Type B pancreatic cell (in vitro differentiated cells): ENCODE results near the gene TBCCD1. TPM values are rescaled to one million over a fixed set of nuclear protein-coding genes. Genes with fewer than 3 reads are reported as not detected.

ENCODE experiments used
- DNase-seq: peaks from one replicate; pipeline ENCODE4 v3.0.0; 2021; ENCODE audit warnings: mixed read lengths; ENCODE audit not compliant: unreplicated experiment; ENCODE audit errors: extremely low spot score
- H3K27ac Mint-ChIP-seq: 2 replicates; pipeline ENCODE4 v1.8.0; 2021; ENCODE audit warnings: mild to moderate bottlenecking, mixed read lengths
- H3K27me3 Mint-ChIP-seq: 2 replicates; pipeline ENCODE4 v1.8.0; 2021; ENCODE audit warnings: mixed read lengths
- H3K36me3 Mint-ChIP-seq: 2 replicates; pipeline ENCODE4 v1.8.0; 2021; ENCODE audit warnings: mixed read lengths
- H3K4me1 Mint-ChIP-seq: one replicate; pipeline ENCODE4 v1.8.0; 2021; ENCODE audit warnings: mixed read lengths; ENCODE audit not compliant: unreplicated experiment
- H3K4me3 Mint-ChIP-seq: 2 replicates; pipeline ENCODE4 v1.8.0; 2021; ENCODE audit warnings: mild to moderate bottlenecking, mixed read lengths
- H3K9me3 Mint-ChIP-seq: 2 replicates; pipeline ENCODE4 v1.8.0; 2021; ENCODE audit warnings: mixed read lengths
- CTCF ChIP-seq: fragments of 200-600 bp; sonication (generic); conservative IDR thresholded peaks from 2 replicates; pipeline ENCODE4 v1.5.0; 2021; ENCODE audit warnings: antibody characterized with exemption, mild to moderate bottlenecking
- total RNA-seq: library from RNA; stranded (reverse); gene quantifications from 2 replicates; pipeline ENCODE4 v1.2.1, GENCODE V29; 2021; ENCODE audit warnings: low replicate concordance

The TBCCD1 gene
- total RNA-seq, 1 donor from 2014 or later: 16.6 TPM

DNA sequence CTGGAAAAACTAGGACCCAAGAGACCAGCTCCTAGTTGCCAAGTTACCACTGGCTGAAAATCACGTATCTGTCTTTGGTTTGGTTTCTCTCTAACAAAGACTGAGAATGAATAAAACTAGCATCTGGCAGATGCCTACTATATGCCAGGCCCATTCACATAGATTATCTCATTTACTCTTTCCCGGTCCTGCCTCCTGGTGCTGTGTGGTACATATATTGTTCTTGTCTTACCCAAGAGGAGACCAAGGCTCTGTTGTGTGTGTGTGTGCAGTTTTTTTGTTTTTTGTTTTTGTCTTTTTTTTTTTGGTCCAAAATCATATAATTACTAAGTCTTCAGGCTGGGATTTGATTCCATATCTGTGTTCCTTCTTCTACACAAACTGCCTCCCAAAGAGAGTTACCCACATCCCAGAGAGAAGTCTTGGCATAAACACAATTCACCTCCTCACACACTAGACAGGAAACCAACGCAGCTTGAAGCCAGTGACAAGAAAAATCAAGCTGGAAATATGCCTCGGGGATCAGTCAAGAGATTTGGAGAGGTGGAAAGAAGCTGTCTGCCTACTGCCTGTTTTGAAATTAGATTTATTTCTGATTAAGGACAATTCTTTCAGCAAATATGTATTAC is 46.6 kb upstream of the TBCCD1 start:
- no peak for TF ChIP-seq CTCF
- H3K27ac Mint-ChIP-seq: no peak overlapping the region
- H3K36me3 Mint-ChIP-seq: no peaks in the 10 kb centered on the region
- peaks cover 60% of the 10 kb centered on the region for H3K27me3 Mint-ChIP-seq
- DNase-seq: no peak
- H3K4me1 Mint-ChIP-seq: peaks cover 10% of the 10 kb centered on the region
- H3K4me3 Mint-ChIP-seq: no peak overlapping the region
- H3K9me3 Mint-ChIP-seq: no peaks in the 10 kb centered on the region

DNA sequence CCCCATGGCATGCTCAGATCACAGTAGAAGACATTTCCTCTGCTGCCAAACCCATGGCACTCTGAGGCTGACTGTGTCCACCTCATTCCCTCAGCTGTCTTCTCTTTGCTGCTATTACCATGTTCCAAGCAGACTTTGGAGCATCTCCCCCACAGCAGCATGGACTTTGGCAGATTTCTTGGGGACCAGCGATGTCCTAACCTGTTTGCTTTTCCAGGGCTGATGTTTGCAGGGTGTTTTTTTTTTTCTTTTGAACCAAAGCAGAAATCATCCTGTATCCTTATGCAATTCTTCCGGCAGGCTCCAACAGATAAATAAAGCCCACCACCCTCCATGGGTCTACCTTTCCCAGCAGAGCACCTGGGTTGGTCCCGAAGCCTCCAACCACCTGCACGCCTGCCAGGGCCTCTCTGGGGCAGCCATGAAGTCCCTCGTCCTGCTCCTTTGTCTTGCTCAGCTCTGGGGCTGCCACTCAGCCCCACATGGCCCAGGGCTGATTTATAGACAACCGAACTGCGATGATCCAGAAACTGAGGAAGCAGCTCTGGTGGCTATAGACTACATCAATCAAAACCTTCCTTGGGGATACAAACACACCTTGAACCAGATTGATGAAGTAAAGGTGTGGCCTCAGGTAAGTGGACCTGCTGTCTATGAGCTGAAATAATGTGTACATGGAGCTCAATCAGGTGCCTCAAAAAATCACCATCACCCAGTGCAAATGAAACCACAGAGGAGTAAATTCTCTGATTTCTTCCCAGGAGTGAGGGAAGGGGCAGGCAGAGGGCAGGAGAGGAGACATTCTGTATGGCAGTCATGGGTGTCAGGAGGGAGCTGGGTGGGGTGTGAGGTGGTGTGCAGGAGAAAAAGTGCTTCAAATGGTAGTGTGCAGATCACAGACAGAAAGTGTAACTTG is 45.8 kb upstream of the TBCCD1 start, which contains the start of gene AHSG:
Gene AHSG, plus strand, starts transcription at position 340 of the 916 bp plus-strand sequence. Its CDS starts 82 bp downstream, at position 422.
- no peaks in the 10 kb centered on the region for H3K9me3 Mint-ChIP-seq
- no peak for TF ChIP-seq CTCF
- peak within 1 kb of the TSS; percentile 40 for H3K27ac Mint-ChIP-seq
- peaks cover 10% of the 10 kb centered on the region for H3K4me1 Mint-ChIP-seq
- H3K27me3 Mint-ChIP-seq: peaks cover 52% of the 10 kb centered on the region
- no peak within 1 kb of the TSS for H3K4me3 Mint-ChIP-seq
- no peaks in the 10 kb centered on the region for H3K36me3 Mint-ChIP-seq
- DNase-seq: no peak

DNA sequence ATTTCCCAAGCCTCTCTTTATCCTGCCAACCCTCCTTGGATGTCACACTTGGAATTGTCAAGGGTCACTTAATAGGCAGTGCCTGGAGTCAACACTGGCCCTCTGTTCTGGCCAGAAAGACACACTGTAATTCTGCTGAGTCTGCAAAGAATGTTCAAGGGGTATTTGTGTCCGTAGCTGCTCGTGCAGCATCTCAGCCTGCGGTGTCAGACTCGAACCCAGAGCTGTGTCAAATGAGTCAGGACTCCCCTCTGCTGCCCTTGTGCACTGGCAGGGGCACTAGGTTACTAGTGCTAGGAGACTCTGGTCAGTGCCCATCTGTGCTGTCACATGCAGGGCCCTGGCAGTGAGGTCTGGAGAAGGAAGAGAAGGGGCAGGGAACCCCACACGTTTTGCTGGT is 44.9 kb upstream of the TBCCD1 start:
- no peak for DNase-seq
- H3K4me3 Mint-ChIP-seq: no peak overlapping the region
- peaks cover 44% of the 10 kb centered on the region for H3K27me3 Mint-ChIP-seq
- no peak for TF ChIP-seq CTCF
- no peaks in the 10 kb centered on the region for H3K36me3 Mint-ChIP-seq
- H3K9me3 Mint-ChIP-seq: no peaks in the 10 kb centered on the region
- H3K27ac Mint-ChIP-seq: no peak overlapping the region
- peaks cover 7% of the 10 kb centered on the region for H3K4me1 Mint-ChIP-seq

DNA sequence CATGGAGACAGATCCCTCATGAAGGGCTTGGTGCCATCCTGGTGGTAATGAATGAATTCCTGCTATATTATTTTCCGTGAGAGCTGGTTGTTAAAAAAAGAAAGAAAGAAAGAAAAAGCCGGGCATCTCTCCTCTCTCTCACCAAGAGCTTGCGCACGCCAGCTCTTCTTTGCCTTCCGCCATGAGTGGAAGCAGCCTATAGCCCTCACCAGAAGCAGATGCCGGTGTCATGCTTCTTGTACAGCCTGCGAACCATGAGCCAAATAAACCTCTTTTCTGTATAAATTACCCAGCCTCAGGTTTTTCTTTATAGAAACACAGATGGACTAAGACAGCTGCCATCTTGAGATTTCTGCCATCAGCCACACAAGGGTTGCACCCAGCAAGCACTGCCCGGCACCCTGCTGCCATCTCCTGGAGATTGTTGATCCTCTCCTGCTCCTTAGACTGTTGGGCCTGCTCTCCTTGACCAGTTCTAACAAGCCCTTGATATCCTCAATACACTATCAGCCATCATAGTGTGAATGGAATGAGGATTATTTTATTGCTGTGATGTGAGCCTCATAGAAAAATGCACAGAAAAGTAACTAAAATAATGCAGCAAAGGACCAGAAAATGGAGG is 42.2 kb upstream of the TBCCD1 start:
- H3K4me3 Mint-ChIP-seq: no peak overlapping the region
- peaks cover 38% of the 10 kb centered on the region for H3K27me3 Mint-ChIP-seq
- TF ChIP-seq CTCF: no peak
- no peaks in the 10 kb centered on the region for H3K9me3 Mint-ChIP-seq
- no peak for DNase-seq
- no peak overlapping the region for H3K27ac Mint-ChIP-seq
- H3K4me1 Mint-ChIP-seq: no peaks in the 10 kb centered on the region
- H3K36me3 Mint-ChIP-seq: no peaks in the 10 kb centered on the region

DNA sequence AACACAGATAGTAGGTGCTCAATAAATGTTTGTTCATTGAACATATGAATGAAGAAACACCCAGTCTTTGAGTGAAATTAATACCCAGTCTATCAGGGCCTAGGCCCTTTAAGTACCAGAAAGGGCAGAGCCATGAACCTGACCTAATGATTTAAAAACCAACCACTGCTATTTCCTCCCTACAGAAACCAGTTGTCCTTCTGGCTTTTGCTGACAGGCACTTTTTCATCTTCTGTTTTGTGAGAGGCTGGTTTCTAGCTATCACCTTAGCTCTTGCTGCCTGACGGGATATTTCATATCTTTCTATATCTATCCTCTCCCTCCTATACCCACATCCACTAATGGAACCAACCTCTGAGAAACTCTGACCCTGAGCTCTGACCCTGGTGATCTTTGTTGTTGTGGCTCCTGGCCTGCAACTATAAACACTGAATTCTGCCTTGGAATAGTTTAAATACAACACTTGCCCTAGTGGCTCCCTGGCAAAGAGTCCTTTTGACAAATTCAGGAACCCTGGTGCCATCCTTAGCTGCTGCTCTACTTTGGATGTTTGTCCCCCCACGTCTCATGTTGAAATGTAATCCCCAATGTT is 41.6 kb upstream of the TBCCD1 start:
- Mint-ChIP-seq H3K4me1 (no peaks in the 10 kb centered on the region), H3K4me3 (no peak overlapping the region), H3K27me3 (peaks cover 31% of the 10 kb centered on the region), H3K36me3 (no peaks in the 10 kb centered on the region), H3K9me3 (no peaks in the 10 kb centered on the region), H3K27ac (no peak overlapping the region)
- no peak for TF ChIP-seq CTCF
- DNase-seq: no peak
